ENCODE measurements around the gene PGA4. TPM values are rescaled to one million over a fixed set of nuclear protein-coding genes. Genes with fewer than 3 reads are reported as not detected.

PGA4 gene
- total RNA-seq, 4 donors from 2014 or later = 1.0 to 8.7 (median 4.9) TPM

DNA sequence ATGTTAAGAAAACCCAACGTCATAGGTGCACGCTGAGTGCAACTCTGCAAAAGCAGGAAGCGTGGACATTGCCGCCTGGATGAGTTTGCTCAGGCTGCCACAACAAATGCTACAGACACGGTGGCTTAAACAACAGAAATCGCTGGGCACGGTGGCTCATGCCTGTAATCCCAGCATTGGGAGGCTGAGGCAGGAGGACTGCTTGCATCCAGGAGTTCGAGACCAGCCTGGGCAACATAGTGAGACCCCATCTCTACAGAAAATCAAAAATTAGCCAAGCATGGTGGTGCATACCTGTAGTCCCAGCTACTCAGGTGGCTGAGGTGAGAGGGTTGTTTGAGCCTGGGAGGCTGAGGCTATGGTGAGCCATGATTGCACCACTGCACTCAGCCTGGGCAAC is 32.2 kb upstream of the PGA4 start:
- Histone ChIP-seq H3K36me3 (no peaks in the 10 kb centered on the region), H3K4me3 (no peak overlapping the region), H3K9me3 (no peaks in the 10 kb centered on the region), H3K27me3 (no peaks in the 10 kb centered on the region), H3K4me1 (no peaks in the 10 kb centered on the region), H3K27ac (no peak overlapping the region)
- no peak for DNase-seq
- TF ChIP-seq, protein P1, sequence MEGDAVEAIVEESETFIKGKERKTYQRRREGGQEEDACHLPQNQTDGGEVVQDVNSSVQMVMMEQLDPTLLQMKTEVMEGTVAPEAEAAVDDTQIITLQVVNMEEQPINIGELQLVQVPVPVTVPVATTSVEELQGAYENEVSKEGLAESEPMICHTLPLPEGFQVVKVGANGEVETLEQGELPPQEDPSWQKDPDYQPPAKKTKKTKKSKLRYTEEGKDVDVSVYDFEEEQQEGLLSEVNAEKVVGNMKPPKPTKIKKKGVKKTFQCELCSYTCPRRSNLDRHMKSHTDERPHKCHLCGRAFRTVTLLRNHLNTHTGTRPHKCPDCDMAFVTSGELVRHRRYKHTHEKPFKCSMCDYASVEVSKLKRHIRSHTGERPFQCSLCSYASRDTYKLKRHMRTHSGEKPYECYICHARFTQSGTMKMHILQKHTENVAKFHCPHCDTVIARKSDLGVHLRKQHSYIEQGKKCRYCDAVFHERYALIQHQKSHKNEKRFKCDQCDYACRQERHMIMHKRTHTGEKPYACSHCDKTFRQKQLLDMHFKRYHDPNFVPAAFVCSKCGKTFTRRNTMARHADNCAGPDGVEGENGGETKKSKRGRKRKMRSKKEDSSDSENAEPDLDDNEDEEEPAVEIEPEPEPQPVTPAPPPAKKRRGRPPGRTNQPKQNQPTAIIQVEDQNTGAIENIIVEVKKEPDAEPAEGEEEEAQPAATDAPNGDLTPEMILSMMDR (IDR thresholded peaks at IDR 0.05) = no peak
- no peak for TF ChIP-seq POLR2A (IDR thresholded peaks at IDR 0.05)
- intact Hi-C loops (cut with DNase I; ENCODE audit: low total_unique reads) = no loop called here

DNA sequence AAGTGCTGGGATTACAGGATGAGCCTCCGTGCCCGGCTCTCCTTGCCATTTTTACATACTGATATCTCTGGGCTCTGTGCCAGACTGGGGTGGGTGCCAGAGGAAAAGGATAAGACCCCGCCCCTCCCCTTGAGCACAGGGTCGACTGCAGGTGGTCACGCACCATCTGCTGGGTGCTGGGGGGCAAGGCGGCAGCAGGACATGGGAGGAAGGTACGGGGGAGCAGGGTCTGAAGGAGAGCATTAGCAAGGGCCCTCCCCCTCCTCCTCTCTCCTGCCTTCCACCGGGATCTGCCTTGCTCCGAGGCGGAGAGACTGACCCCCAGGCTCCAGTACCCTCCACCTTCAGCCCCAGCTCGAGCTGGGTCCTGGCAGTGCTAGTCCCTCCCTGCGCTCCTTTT is 28.6 kb upstream of the PGA4 start:
- Histone ChIP-seq H3K36me3 (no peaks in the 10 kb centered on the region), H3K4me1 (no peaks in the 10 kb centered on the region), H3K27ac (no peak overlapping the region), H3K27me3 (no peaks in the 10 kb centered on the region), H3K4me3 (no peak overlapping the region), H3K9me3 (no peaks in the 10 kb centered on the region)
- DNase-seq = peak in 1 of 2 donors; percentile 17
- TF ChIP-seq, protein P1 (IDR thresholded peaks at IDR 0.05) = no peak
- TF ChIP-seq POLR2A (IDR thresholded peaks at IDR 0.05) = no peak
- intact Hi-C loops (cut with DNase I; ENCODE audit: low total_unique reads) = no loop called here

DNA sequence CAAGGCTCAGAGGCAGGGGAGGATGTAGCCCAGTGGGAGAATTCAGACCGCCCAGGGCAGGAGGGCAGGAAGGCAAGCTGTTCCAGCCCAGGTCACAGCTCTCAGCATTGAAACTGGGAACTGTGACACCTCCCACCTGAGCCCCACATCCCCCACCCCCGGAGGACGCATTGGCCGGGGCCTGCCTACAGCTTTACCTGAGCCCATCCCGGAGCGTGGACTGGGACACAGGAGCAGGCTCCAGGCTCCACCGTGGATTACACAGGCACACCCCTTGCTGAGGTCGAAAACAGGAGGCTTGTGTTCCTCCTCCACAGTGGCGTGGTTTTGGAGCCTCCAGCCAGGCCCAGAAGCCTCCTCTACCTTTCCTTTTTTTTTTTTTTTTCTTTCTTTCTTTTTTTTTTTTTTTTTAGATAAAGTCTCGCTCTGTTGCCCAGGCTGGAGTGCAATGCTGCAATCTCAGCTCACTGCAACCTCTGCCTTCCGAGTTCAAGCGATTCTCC is 27.9 kb upstream of the PGA4 start:
- Histone ChIP-seq H3K27me3 (no peaks in the 10 kb centered on the region), H3K4me3 (no peak overlapping the region), H3K27ac (no peak overlapping the region), H3K4me1 (no peaks in the 10 kb centered on the region), H3K36me3 (no peaks in the 10 kb centered on the region), H3K9me3 (no peaks in the 10 kb centered on the region)
- no peak for DNase-seq
- intact Hi-C loops (cut with DNase I; ENCODE audit: low total_unique reads) = no loop called here
- TF ChIP-seq, protein P1 (IDR thresholded peaks at IDR 0.05) = no peak

DNA sequence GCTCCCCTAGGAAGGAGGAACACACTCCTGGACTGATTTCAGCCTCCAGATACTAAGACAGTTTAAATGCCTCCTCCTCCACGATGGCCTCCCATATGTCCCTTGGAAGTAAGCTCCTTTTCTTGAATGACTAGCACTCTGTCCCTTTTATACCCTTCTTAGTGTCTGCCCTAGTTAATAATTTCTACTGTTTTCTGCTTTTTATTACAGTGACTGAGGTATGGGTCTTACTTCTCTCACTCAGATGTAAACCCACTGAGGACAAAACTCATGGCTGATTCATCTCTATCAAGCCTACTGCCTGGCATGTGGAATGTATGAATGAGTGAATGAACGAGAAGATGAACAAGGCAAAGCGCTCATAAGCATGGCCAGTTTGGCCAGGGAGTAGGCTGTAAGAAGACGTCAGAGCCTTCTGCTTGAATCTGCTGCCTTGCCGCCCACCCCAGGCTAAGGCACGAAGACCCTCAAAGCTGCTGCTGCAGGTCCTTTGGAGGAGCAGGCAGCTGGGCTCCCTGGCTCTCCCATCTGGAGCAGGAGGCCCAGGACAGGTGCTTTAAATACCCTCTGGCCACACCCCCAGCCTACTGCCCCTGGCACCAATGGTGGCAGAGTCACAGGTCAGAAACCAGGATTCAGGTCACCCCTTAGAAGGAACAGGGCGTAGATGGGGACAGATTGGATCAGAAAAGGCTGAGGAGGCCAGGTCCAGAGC is 27.0 kb upstream of the PGA4 start:
- no peak overlapping the region for H3K27ac ChIP-seq
- H3K27me3 ChIP-seq = no peaks in the 10 kb centered on the region
- no peaks in the 10 kb centered on the region for H3K9me3 ChIP-seq
- TF ChIP-seq, protein P1 (IDR thresholded peaks at IDR 0.05) = no peak
- no peak for TF ChIP-seq POLR2A (IDR thresholded peaks at IDR 0.05)
- H3K4me3 ChIP-seq = no peak overlapping the region
- DNase-seq = no peak
- intact Hi-C loops (cut with DNase I; ENCODE audit: low total_unique reads) = no loop called here
- H3K36me3 ChIP-seq = no peaks in the 10 kb centered on the region
- H3K4me1 ChIP-seq = no peaks in the 10 kb centered on the region

DNA sequence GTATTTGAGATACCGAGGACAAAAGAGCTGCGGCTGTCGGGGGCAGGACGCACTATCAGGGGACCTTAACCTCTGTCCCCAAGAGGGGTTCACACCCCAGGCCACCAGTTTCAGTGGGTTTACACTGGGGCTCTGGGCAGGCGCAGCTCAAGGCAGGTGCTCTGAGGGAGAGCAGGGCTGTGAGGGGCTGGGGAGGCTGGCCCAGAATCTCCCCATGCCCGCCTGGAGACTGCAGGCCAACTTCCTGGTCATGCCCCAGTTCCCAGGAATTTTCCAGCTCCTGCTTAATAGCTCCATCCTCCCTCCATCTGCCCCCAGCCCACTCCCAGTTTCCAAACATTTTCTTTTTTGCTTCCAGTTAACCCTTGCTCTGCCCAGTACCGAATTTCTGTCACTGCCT is 26.4 kb upstream of the PGA4 start:
- DNase-seq = no peak
- Histone ChIP-seq H3K27me3 (no peaks in the 10 kb centered on the region), H3K9me3 (no peaks in the 10 kb centered on the region), H3K36me3 (no peaks in the 10 kb centered on the region), H3K4me3 (no peak overlapping the region), H3K4me1 (no peaks in the 10 kb centered on the region), H3K27ac (no peak overlapping the region)
- intact Hi-C loops (cut with DNase I; ENCODE audit: low total_unique reads) = no loop called here
- TF ChIP-seq, protein P1 (IDR thresholded peaks at IDR 0.05) = no peak
- no peak for TF ChIP-seq POLR2A (IDR thresholded peaks at IDR 0.05)
